ENCODE data around the gene GRIK1.

Gene GRIK1

DNA sequence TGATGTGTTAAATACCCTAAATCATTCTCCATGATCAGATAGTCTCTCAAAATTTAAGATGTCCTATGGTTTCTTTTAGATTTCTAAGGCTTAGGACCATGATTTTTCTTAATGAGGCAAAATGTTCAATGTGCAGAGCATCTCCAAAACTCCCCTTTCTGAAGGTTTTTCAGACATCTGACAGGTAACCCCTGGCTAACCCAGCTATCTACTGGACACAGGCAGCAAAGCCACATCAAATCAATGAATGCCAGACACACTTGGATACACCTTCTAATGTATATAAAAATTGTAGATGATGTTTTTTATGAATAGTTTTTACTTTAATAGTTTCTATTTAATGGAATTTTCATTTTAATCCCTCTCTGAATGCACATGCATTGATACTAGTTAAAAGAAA lies 285.6 kb downstream of the GRIK1 start:
- Histone ChIP-seq H4K91ac (ENCODE audit: low read depth, low read length) (no peak overlapping the region), H3K9ac (ENCODE audit: low read length) (no peak overlapping the region), H3K18ac (ENCODE audit: low read length) (no peak overlapping the region), H4K12ac (ENCODE audit: low read depth, low read length) (no peak overlapping the region), H3K36me3 (ENCODE audit: control insufficient read depth in 1 of 2, insufficient read depth in 2 of 2, low read length in 2 of 2) (no peaks in the 10 kb centered on the region), H2BK12ac (ENCODE audit: low read length) (no peak overlapping the region), H3K27ac (ENCODE audit: low read depth, low read length) (no peak overlapping the region), H2AFZ (ENCODE audit: insufficient read depth, low read length, poor library complexity) (no peak overlapping the region), H3K4me3 (ENCODE audit: low read depth, low read length) (no peak overlapping the region), H3K23ac (ENCODE audit: low read length) (no peak overlapping the region), H3K4me1 (ENCODE audit: control insufficient read depth in 1 of 2, insufficient read depth in 2 of 2, low read length in 2 of 2) (no peaks in the 10 kb centered on the region), H3K14ac (ENCODE audit: low read length) (no peak overlapping the region), H3K79me2 (ENCODE audit: control insufficient read depth, insufficient read depth, low read length, poor library complexity) (no peaks in the 10 kb centered on the region), H3K4ac (ENCODE audit: low read depth, low read length) (no peak overlapping the region), H3K27me3 (ENCODE audit: insufficient read depth, low read length) (no peaks in the 10 kb centered on the region), H2AK5ac (ENCODE audit: low read length) (no peak overlapping the region), H2BK120ac (ENCODE audit: insufficient read depth, low read length, poor library complexity) (no peak overlapping the region), H3K4me2 (ENCODE audit: low read length) (no peak overlapping the region), H4K8ac (ENCODE audit: low read depth, low read length) (no peak overlapping the region), H3K9me3 (ENCODE audit: insufficient read depth, low read depth, low read length) (no peaks in the 10 kb centered on the region), H2BK5ac (ENCODE audit: low read depth, low read length, poor library complexity) (no peak overlapping the region), H3K79me1 (ENCODE audit: low read length) (no peaks in the 10 kb centered on the region)
- no peak for DNase-seq

DNA sequence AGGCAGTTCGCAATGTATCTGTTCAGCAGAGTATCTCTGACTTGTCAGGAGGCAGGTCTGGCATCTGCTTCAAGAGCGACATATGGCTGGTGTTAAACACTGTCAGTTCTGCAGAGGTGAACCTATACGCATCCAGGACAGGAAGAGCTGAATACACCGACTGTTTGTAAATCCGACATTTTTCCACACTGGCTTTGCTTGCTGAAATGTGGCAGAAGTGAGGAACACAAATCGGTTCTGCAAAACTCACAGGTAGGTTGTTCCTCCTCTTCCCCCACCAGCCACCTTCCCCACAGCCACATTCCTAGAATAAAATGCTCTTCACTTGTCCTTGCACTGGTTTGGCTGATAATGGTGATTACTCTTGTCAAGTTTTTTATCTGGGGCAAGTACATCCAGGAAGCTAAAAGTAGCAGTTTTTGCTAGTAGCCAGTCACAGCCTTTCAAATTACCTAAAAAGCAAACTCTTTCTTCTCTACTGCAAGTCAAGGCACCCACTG lies 289.2 kb downstream of the GRIK1 start:
- Histone ChIP-seq H3K14ac (ENCODE audit: low read length) (no peak overlapping the region), H3K4ac (ENCODE audit: low read depth, low read length) (no peak overlapping the region), H3K4me2 (ENCODE audit: low read length) (no peak overlapping the region), H3K23ac (ENCODE audit: low read length) (no peak overlapping the region), H2AFZ (ENCODE audit: insufficient read depth, low read length, poor library complexity) (no peak overlapping the region), H3K79me1 (ENCODE audit: low read length) (no peaks in the 10 kb centered on the region), H3K18ac (ENCODE audit: low read length) (no peak overlapping the region), H4K91ac (ENCODE audit: low read depth, low read length) (no peak overlapping the region), H3K79me2 (ENCODE audit: control insufficient read depth, insufficient read depth, low read length, poor library complexity) (no peaks in the 10 kb centered on the region), H3K4me1 (ENCODE audit: control insufficient read depth in 1 of 2, insufficient read depth in 2 of 2, low read length in 2 of 2) (no peaks in the 10 kb centered on the region), H3K9me3 (ENCODE audit: insufficient read depth, low read depth, low read length) (no peaks in the 10 kb centered on the region), H2AK5ac (ENCODE audit: low read length) (no peak overlapping the region), H2BK120ac (ENCODE audit: insufficient read depth, low read length, poor library complexity) (no peak overlapping the region), H3K27ac (ENCODE audit: low read depth, low read length) (no peak overlapping the region), H4K12ac (ENCODE audit: low read depth, low read length) (no peak overlapping the region), H2BK12ac (ENCODE audit: low read length) (no peak overlapping the region), H3K9ac (ENCODE audit: low read length) (no peak overlapping the region), H3K36me3 (ENCODE audit: control insufficient read depth in 1 of 2, insufficient read depth in 2 of 2, low read length in 2 of 2) (no peaks in the 10 kb centered on the region), H2BK5ac (ENCODE audit: low read depth, low read length, poor library complexity) (no peak overlapping the region), H4K8ac (ENCODE audit: low read depth, low read length) (no peak overlapping the region), H3K27me3 (ENCODE audit: insufficient read depth, low read length) (no peaks in the 10 kb centered on the region), H3K4me3 (ENCODE audit: low read depth, low read length) (no peak overlapping the region)
- WGBS (ENCODE audit: extremely low coverage, insufficient coverage, insufficient read length), result no CpG with 5 or more reads among the region's 6 CpGs
- no peak for DNase-seq

DNA sequence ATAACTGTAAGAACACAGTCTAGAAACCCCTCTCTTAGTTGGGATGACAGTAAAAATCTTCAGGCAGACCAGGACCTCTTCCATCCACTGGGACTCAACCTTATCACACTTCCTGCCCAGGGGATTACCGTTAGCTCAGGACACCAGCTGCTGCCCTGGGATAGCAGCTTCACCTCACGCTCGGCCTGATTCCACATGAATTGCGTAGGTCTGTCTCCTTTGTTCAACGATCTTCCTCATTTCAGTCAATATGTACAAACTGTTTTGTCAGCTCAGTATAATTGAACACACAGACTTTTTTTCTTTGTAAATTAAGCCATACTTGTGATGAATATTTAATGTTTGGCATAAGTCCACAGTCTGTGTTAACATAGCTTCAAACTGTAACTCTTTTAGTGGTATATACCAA lies 290.4 kb downstream of the GRIK1 start:
- H4K12ac ChIP-seq (ENCODE audit: low read depth, low read length), result no peak overlapping the region
- no peaks in the 10 kb centered on the region for H3K4me1 ChIP-seq (ENCODE audit: control insufficient read depth in 1 of 2, insufficient read depth in 2 of 2, low read length in 2 of 2)
- H2AFZ ChIP-seq (ENCODE audit: insufficient read depth, low read length, poor library complexity), result no peak overlapping the region
- no peak overlapping the region for H2AK5ac ChIP-seq (ENCODE audit: low read length)
- H3K79me1 ChIP-seq (ENCODE audit: low read length), result no peaks in the 10 kb centered on the region
- H3K9me3 ChIP-seq (ENCODE audit: insufficient read depth, low read depth, low read length), result no peaks in the 10 kb centered on the region
- no peak overlapping the region for H4K91ac ChIP-seq (ENCODE audit: low read depth, low read length)
- H3K36me3 ChIP-seq (ENCODE audit: control insufficient read depth in 1 of 2, insufficient read depth in 2 of 2, low read length in 2 of 2), result no peaks in the 10 kb centered on the region
- H3K4ac ChIP-seq (ENCODE audit: low read depth, low read length), result no peak overlapping the region
- H3K27ac ChIP-seq (ENCODE audit: low read depth, low read length), result no peak overlapping the region
- H3K23ac ChIP-seq (ENCODE audit: low read length), result no peak overlapping the region
- no peak for DNase-seq
- no peak overlapping the region for H4K8ac ChIP-seq (ENCODE audit: low read depth, low read length)
- H3K79me2 ChIP-seq (ENCODE audit: control insufficient read depth, insufficient read depth, low read length, poor library complexity), result no peaks in the 10 kb centered on the region
- no peak overlapping the region for H2BK12ac ChIP-seq (ENCODE audit: low read length)
- no peak overlapping the region for H3K4me2 ChIP-seq (ENCODE audit: low read length)
- H3K4me3 ChIP-seq (ENCODE audit: low read depth, low read length), result no peak overlapping the region
- no peak overlapping the region for H3K9ac ChIP-seq (ENCODE audit: low read length)
- H2BK5ac ChIP-seq (ENCODE audit: low read depth, low read length, poor library complexity), result no peak overlapping the region
- no peaks in the 10 kb centered on the region for H3K27me3 ChIP-seq (ENCODE audit: insufficient read depth, low read length)
- no peak overlapping the region for H3K14ac ChIP-seq (ENCODE audit: low read length)
- no peak overlapping the region for H2BK120ac ChIP-seq (ENCODE audit: insufficient read depth, low read length, poor library complexity)
- no peak overlapping the region for H3K18ac ChIP-seq (ENCODE audit: low read length)
- no CpG with 5 or more reads among the region's 5 CpGs for WGBS (ENCODE audit: extremely low coverage, insufficient coverage, insufficient read length)

DNA sequence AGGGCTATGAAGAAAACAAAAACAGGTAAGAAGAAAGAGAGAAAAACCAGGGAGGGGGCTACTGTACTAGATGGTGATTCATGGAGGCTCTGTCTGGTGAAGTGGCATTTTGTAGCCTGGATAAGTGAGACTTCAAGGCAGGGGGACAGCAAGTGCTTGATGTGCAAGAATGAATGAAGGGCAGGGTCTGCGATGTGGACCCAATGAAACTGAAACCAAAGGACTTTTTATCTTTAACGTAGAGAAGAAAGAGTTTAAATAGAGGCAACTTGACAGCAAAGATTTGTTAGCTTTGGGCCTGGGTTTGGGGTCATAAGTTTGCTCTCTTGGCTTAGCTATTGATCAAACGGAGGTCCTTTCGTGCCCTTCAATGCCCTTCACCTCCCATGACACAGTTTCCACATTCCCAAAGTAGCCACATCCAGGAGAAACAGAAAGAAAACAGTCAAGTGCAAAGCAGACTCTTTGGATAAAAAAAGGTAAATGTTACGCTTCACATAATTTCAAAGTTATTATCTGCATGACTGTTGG lies 291.0 kb downstream of the GRIK1 start:
- H3K79me1 ChIP-seq (ENCODE audit: low read length), result no peaks in the 10 kb centered on the region
- no peak overlapping the region for H4K8ac ChIP-seq (ENCODE audit: low read depth, low read length)
- no peaks in the 10 kb centered on the region for H3K36me3 ChIP-seq (ENCODE audit: control insufficient read depth in 1 of 2, insufficient read depth in 2 of 2, low read length in 2 of 2)
- H3K14ac ChIP-seq (ENCODE audit: low read length), result no peak overlapping the region
- H3K9me3 ChIP-seq (ENCODE audit: insufficient read depth, low read depth, low read length), result no peaks in the 10 kb centered on the region
- no peaks in the 10 kb centered on the region for H3K4me1 ChIP-seq (ENCODE audit: control insufficient read depth in 1 of 2, insufficient read depth in 2 of 2, low read length in 2 of 2)
- no peak overlapping the region for H3K27ac ChIP-seq (ENCODE audit: low read depth, low read length)
- H3K23ac ChIP-seq (ENCODE audit: low read length), result no peak overlapping the region
- no peak overlapping the region for H3K4me2 ChIP-seq (ENCODE audit: low read length)
- H2BK5ac ChIP-seq (ENCODE audit: low read depth, low read length, poor library complexity), result no peak overlapping the region
- H3K27me3 ChIP-seq (ENCODE audit: insufficient read depth, low read length), result no peaks in the 10 kb centered on the region
- no peak overlapping the region for H4K91ac ChIP-seq (ENCODE audit: low read depth, low read length)
- H2BK120ac ChIP-seq (ENCODE audit: insufficient read depth, low read length, poor library complexity), result no peak overlapping the region
- H3K9ac ChIP-seq (ENCODE audit: low read length), result no peak overlapping the region
- no CpG with 5 or more reads among the region's 5 CpGs for WGBS (ENCODE audit: extremely low coverage, insufficient coverage, insufficient read length)
- no peak overlapping the region for H3K4ac ChIP-seq (ENCODE audit: low read depth, low read length)
- no peak overlapping the region for H4K12ac ChIP-seq (ENCODE audit: low read depth, low read length)
- H2AFZ ChIP-seq (ENCODE audit: insufficient read depth, low read length, poor library complexity), result no peak overlapping the region
- no peak for DNase-seq
- no peak overlapping the region for H3K18ac ChIP-seq (ENCODE audit: low read length)
- H2BK12ac ChIP-seq (ENCODE audit: low read length), result no peak overlapping the region
- no peak overlapping the region for H2AK5ac ChIP-seq (ENCODE audit: low read length)
- H3K4me3 ChIP-seq (ENCODE audit: low read depth, low read length), result no peak overlapping the region
- no peaks in the 10 kb centered on the region for H3K79me2 ChIP-seq (ENCODE audit: control insufficient read depth, insufficient read depth, low read length, poor library complexity)

Data from trophoblast cell (in vitro differentiated cells and primary cell).